Lower lobe of right lung (tissue), 2 donors: ENCODE results near the gene DNPH1. TPM values are rescaled to one million over a fixed set of nuclear protein-coding genes. Genes with fewer than 3 reads are reported as not detected.
A peak's percentile ranks its signal among the peaks of the same experiment; 100 is the strongest.

Source experiments
- ATAC-seq, 2 donors: fragments of 200-7000 bp; cut with Tn5 transposase; one replicate each; pipeline ENCODE4 v1.9.1; 2020 to 2022; ENCODE audit warnings: mild to moderate bottlenecking in 2 of 2, moderate library complexity in 2 of 2
- DNase-seq: peaks from one replicate; pipeline ENCODE4 v3.0.0-alpha.2; 2020
- H3K27ac ChIP-seq: fragments of 200-600 bp; one replicate; pipeline ENCODE4 v1.8.0; 2022
- H3K27me3 ChIP-seq: fragments of 200-600 bp; one replicate; pipeline ENCODE4 v1.8.0; 2022; ENCODE audit warnings: low read depth
- H3K36me3 ChIP-seq: fragments of 200-600 bp; one replicate; pipeline ENCODE4 v1.8.0; 2022; ENCODE audit warnings: mild to moderate bottlenecking
- H3K4me1 ChIP-seq: fragments of 200-600 bp; one replicate; pipeline ENCODE4 v1.8.0; 2022
- H3K4me3 ChIP-seq: fragments of 200-600 bp; one replicate; pipeline ENCODE4 v1.8.0; 2022; ENCODE audit warnings: mild to moderate bottlenecking
- H3K9me3 ChIP-seq: fragments of 200-600 bp; one replicate; pipeline ENCODE4 v1.8.0; 2022
- CTCF ChIP-seq: fragments of 200-600 bp; IDR thresholded peaks from one replicate; pipeline ENCODE4 v1.8.0; 2022; ENCODE audit warnings: antibody characterized with exemption, mild to moderate bottlenecking
- intact Hi-C: fragments of 100-400 bp; cut with DNase I; formaldehyde crosslinking; loops from one replicate; pipeline ENCODE4 v1.11.0; 2022
- total RNA-seq: library from RNA; stranded (reverse); fragmentation: NEBNext Ultra II Directional; extraction: Animal tissue kit (Norgen Biotek cat#: 25700); gene quantifications from one replicate; pipeline ENCODE4 v1.2.1, GENCODE V29; 2021
- donor health status: DM: no; HTN: yes; CAD: no; lungs with severe emphysema.

Gene DNPH1
- total RNA-seq, 1 donor from 2014 or later, result 24.0 TPM

- ATAC-seq, result no peak
- intact Hi-C loops, result no loop called here
- no peak for TF ChIP-seq CTCF
- peaks cover 29% of the 10 kb centered on the region for H3K4me1 ChIP-seq
- no peaks in the 10 kb centered on the region for H3K27me3 ChIP-seq
- H3K27ac ChIP-seq, result peak overlapping the region; percentile 66
- H3K9me3 ChIP-seq, result no peaks in the 10 kb centered on the region
- DNase-seq, result no peak
- peak overlapping the region; percentile 76 for H3K4me3 ChIP-seq
- H3K36me3 ChIP-seq, result peaks cover 55% of the 10 kb centered on the region
Measured at GRCh38 chr6:43181621-43181941, 47.7 kb downstream of the DNPH1 start.

GRCh38 chr6:43180985-43181384, 48.3 kb downstream of the DNPH1 start:
- peaks cover 55% of the 10 kb centered on the region for H3K36me3 ChIP-seq
- no peak for TF ChIP-seq CTCF
- no peak for ATAC-seq
- intact Hi-C loops, result no loop called here
- no peak overlapping the region for H3K27ac ChIP-seq
- H3K4me3 ChIP-seq, result no peak overlapping the region
- no peaks in the 10 kb centered on the region for H3K9me3 ChIP-seq
- no peak for DNase-seq
- H3K27me3 ChIP-seq, result no peaks in the 10 kb centered on the region
- peaks cover 34% of the 10 kb centered on the region for H3K4me1 ChIP-seq

GRCh38 chr6:43180058-43180457, 49.2 kb downstream of the DNPH1 start:
- intact Hi-C loops, result no loop called here
- H3K4me1 ChIP-seq, result peaks cover 43% of the 10 kb centered on the region
- no peak overlapping the region for H3K27ac ChIP-seq
- no peaks in the 10 kb centered on the region for H3K27me3 ChIP-seq
- no peaks in the 10 kb centered on the region for H3K9me3 ChIP-seq
- peaks cover 55% of the 10 kb centered on the region for H3K36me3 ChIP-seq
- TF ChIP-seq CTCF, result no peak
- ATAC-seq (no peak), DNase-seq (no peak)
- H3K4me3 ChIP-seq, result no peak overlapping the region

- DNase-seq, result no peak
- TF ChIP-seq CTCF, result no peak
- Histone ChIP-seq H3K9me3 (no peaks in the 10 kb centered on the region), H3K36me3 (peaks cover 50% of the 10 kb centered on the region), H3K4me1 (peaks cover 41% of the 10 kb centered on the region), H3K27me3 (no peaks in the 10 kb centered on the region), H3K4me3 (no peak overlapping the region), H3K27ac (no peak overlapping the region)
- ATAC-seq, result no peak
- intact Hi-C loops, result no loop called here
Measured at GRCh38 chr6:43178951-43179830, 50.1 kb downstream of the DNPH1 start.

- H3K36me3 ChIP-seq, result peaks cover 50% of the 10 kb centered on the region
- TF ChIP-seq CTCF, result no peak
- H3K9me3 ChIP-seq, result no peaks in the 10 kb centered on the region
- peaks cover 44% of the 10 kb centered on the region for H3K4me1 ChIP-seq
- no peak overlapping the region for H3K27ac ChIP-seq
- ATAC-seq (no peak), DNase-seq (no peak)
- H3K27me3 ChIP-seq, result no peaks in the 10 kb centered on the region
- H3K4me3 ChIP-seq, result no peak overlapping the region
- intact Hi-C loops, result no loop called here
Measured at GRCh38 chr6:43178150-43178549, 51.1 kb downstream of the DNPH1 start.
